ENCODE data around the gene NGEF. TPM values are rescaled to one million over a fixed set of nuclear protein-coding genes. Genes with fewer than 3 reads are reported as not detected.

The NGEF gene
- total and polyA plus RNA-seq, 10 of the 15 experiments (the other 5 are each of a cell fraction or from before 2014, with no cell fraction given): 0.12 TPM; not detected in 9

- RAD21 ChIA-PET (ENCODE audit: unreplicated experiment): no interaction called here
- BruUV-seq (replicated peaks): no TSS peak
- ATAC-seq: no peak
- Histone ChIP-seq H3K36me3 (ENCODE audit: control insufficient read depth in 2 of 2, insufficient read depth in 2 of 2, low read length in 1 of 2) (no peaks in the 10 kb centered on the region), H2AFZ (ENCODE audit: control insufficient read depth, low read depth, low read length) (no peak overlapping the region), H3K9ac (ENCODE audit: control insufficient read depth, insufficient read depth, low read length) (no peak overlapping the region), H3K27ac (ENCODE audit: control insufficient read depth, insufficient read depth) (no peak overlapping the region), H3K9me3 (replicated peaks; ENCODE audit: control insufficient read depth, insufficient read depth, low read length) (no peaks in the 10 kb centered on the region), H3K27me3 (replicated peaks in 1 of 2; ENCODE audit: control insufficient read depth in 2 of 2, insufficient read depth in 2 of 2, low read length in 1 of 2) (no peaks in the 10 kb centered on the region), H3K4me2 (ENCODE audit: control insufficient read depth, insufficient read depth) (no peak overlapping the region), H3K4me1 (ENCODE audit: control insufficient read depth, insufficient read depth, low read length) (no peaks in the 10 kb centered on the region), H3K79me2 (ENCODE audit: control insufficient read depth, insufficient read depth, low read length) (no peaks in the 10 kb centered on the region), H3K4me3 (no peak overlapping the region), H4K20me1 (ENCODE audit: control insufficient read depth, insufficient read depth) (no peaks in the 10 kb centered on the region)
- FAIRE-seq: no peak
- no peak for DNase-seq (ENCODE audit: low read depth, low spot score)
- in situ Hi-C loops (cut with MboI) (no loop called here), intact Hi-C loops (cut with micrococcal nuclease; ENCODE audit: unreplicated experiment) (no loop called here)
- SMC1A ChIA-PET (ENCODE audit: uncharacterized antibody, unreplicated experiment): no interaction called here
- 55% methylated on average over 24 of the region's 24 CpGs for WGBS (ENCODE audit: insufficient coverage, insufficient replicate concordance, low lambda C conversion rate, missing lambda C conversion rate)
- CTCF ChIA-PET: interaction anchor here (0.7 to 1.1 kb wide), 2 partner anchors 155 kb away, joined by 3 read pairs; no protein-coding TSS in a partner anchor
- POLR2A ChIA-PET: no interaction called here
- TF ChIP-seq TCF3 (IDR thresholded peaks at IDR 0.05; ENCODE audit: borderline replicate concordance, insufficient read depth, low read depth, low read length) (no peak), NFXL1 (IDR thresholded peaks at IDR 0.05; ENCODE audit: borderline replicate concordance) (no peak), HCFC1 (IDR thresholded peaks at IDR 0.05; ENCODE audit: low read length) (no peak), HDGF (IDR thresholded peaks at IDR 0.05) (no peak), GABPA (IDR thresholded peaks at IDR 0.05; ENCODE audit: low read depth) (no peak), CREB1 (IDR thresholded peaks at IDR 0.05; ENCODE audit: low read depth) (no peak), SUZ12 (IDR thresholded peaks at IDR 0.05; ENCODE audit: unreplicated experiment) (no peak), FOXK2 (IDR thresholded peaks at IDR 0.05) (no peak), SP1 (IDR thresholded peaks at IDR 0.05; ENCODE audit: low read depth, low read length) (no peak), MTA2 (IDR thresholded peaks at IDR 0.05; ENCODE audit: low read depth) (no peak), ZBTB33 (IDR thresholded peaks at IDR 0.05) (no peak), KLF5 (IDR thresholded peaks at IDR 0.05; ENCODE audit: partially characterized antibody) (no peak), IKZF2 (IDR thresholded peaks at IDR 0.05) (no peak)
- TF ChIP-seq, protein P1, sequence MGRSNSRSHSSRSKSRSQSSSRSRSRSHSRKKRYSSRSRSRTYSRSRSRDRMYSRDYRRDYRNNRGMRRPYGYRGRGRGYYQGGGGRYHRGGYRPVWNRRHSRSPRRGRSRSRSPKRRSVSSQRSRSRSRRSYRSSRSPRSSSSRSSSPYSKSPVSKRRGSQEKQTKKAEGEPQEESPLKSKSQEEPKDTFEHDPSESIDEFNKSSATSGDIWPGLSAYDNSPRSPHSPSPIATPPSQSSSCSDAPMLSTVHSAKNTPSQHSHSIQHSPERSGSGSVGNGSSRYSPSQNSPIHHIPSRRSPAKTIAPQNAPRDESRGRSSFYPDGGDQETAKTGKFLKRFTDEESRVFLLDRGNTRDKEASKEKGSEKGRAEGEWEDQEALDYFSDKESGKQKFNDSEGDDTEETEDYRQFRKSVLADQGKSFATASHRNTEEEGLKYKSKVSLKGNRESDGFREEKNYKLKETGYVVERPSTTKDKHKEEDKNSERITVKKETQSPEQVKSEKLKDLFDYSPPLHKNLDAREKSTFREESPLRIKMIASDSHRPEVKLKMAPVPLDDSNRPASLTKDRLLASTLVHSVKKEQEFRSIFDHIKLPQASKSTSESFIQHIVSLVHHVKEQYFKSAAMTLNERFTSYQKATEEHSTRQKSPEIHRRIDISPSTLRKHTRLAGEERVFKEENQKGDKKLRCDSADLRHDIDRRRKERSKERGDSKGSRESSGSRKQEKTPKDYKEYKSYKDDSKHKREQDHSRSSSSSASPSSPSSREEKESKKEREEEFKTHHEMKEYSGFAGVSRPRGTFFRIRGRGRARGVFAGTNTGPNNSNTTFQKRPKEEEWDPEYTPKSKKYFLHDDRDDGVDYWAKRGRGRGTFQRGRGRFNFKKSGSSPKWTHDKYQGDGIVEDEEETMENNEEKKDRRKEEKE (IDR thresholded peaks at IDR 0.05): no peak
- TF ChIP-seq, protein P2, sequence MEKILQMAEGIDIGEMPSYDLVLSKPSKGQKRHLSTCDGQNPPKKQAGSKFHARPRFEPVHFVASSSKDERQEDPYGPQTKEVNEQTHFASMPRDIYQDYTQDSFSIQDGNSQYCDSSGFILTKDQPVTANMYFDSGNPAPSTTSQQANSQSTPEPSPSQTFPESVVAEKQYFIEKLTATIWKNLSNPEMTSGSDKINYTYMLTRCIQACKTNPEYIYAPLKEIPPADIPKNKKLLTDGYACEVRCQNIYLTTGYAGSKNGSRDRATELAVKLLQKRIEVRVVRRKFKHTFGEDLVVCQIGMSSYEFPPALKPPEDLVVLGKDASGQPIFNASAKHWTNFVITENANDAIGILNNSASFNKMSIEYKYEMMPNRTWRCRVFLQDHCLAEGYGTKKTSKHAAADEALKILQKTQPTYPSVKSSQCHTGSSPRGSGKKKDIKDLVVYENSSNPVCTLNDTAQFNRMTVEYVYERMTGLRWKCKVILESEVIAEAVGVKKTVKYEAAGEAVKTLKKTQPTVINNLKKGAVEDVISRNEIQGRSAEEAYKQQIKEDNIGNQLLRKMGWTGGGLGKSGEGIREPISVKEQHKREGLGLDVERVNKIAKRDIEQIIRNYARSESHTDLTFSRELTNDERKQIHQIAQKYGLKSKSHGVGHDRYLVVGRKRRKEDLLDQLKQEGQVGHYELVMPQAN (conservative IDR thresholded peaks at IDR 0.05): no peak
- TF ChIP-seq, protein P3, sequence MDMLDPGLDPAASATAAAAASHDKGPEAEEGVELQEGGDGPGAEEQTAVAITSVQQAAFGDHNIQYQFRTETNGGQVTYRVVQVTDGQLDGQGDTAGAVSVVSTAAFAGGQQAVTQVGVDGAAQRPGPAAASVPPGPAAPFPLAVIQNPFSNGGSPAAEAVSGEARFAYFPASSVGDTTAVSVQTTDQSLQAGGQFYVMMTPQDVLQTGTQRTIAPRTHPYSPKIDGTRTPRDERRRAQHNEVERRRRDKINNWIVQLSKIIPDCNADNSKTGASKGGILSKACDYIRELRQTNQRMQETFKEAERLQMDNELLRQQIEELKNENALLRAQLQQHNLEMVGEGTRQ (IDR thresholded peaks at IDR 0.05; ENCODE audit: borderline replicate concordance, low read depth, low read length): no peak
- TF ChIP-seq, protein P4, sequence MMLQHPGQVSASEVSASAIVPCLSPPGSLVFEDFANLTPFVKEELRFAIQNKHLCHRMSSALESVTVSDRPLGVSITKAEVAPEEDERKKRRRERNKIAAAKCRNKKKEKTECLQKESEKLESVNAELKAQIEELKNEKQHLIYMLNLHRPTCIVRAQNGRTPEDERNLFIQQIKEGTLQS (IDR thresholded peaks at IDR 0.05; ENCODE audit: borderline replicate concordance, extremely low read depth, low read depth, low read length): no peak
These were observed 115.3 kb downstream of the NGEF start for GRCh38 chr2:232897598-232898408.
